Muscle of arm (tissue), 12 donors: ENCODE measurements around the gene PPP3CA. TPM values are rescaled to one million over a fixed set of nuclear protein-coding genes. Genes with fewer than 3 reads are reported as not detected.
"Not testable (repeated sequence)": the region's sequence is repeated elsewhere in the genome, so short reads cannot be mapped to it uniquely, and the experiment has no call there.

Experiments
- DNase-seq: peaks from one replicate; pipeline ENCODE4 v3.0.0-alpha.2; 2013
- polyA plus RNA-seq, 12 donors: library from polyadenylated mRNA; unstranded; fragments of 120-200 nt; gene quantifications; one replicate each; pipeline ENCODE4 v1.2.1, GENCODE V29; 2013; ENCODE audit not compliant: insufficient read length in 12 of 12

PPP3CA gene
- polyA plus RNA-seq, 12 donors = 27.4 to 1,285 (median 33.7) TPM

DNA sequence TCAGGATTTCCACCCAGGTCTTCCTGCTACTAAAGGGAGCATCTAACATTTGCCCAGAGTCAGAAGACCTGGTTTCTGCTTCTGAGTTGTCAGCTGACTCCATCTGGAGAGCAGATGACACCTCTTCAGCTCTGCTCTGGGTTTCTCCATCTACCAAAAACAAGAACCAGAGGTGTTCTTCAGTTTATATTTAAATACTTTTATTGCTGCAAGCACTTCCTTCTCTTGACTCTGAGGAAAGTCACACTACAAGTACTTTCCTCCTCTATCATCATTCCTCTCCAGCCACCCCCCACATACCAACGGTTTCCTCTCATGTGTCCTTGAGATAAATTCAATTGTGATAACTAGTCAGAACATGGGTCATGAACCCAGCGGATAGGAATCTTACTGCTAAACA lies 88.4 kb downstream of the PPP3CA start:
- no peak for DNase-seq

DNA sequence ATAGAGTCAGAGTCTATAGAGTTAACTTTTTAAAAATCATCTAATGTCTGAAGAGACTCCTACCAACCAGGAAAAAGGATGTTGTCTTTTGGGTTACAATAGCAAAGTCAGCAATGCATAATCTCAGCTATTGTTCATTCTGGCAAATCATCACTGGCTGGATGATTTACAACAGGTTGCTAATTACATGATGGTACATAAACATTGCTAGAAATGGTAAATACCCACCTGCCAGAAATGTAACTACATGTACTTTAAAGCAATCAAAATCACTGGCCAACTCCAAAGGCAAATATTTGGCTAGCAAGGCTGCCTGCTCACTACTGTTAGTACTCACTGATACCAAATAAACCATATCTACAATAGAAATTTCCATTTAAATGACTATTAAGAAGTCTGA lies 91.1 kb downstream of the PPP3CA start:
- DNase-seq = no peak

DNA sequence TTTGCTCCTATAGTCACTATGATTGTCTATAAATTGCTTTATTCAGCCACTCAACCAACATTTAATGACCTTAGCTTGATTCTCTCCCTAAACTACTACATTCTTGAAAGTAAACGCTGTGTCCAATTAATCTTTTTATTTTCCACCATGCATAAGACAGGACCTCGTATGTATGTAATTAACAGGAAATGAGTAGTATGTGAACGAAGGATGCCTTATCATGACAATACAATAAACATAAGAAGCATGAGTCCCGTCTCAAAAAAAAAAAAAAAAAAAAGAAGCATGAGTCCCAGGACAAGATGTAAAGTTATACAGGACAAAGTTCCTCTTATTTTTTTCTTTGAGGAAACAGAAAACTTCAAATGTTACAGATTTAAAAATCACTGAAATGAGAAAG lies 92.5 kb downstream of the PPP3CA start:
- no peak for DNase-seq

DNA sequence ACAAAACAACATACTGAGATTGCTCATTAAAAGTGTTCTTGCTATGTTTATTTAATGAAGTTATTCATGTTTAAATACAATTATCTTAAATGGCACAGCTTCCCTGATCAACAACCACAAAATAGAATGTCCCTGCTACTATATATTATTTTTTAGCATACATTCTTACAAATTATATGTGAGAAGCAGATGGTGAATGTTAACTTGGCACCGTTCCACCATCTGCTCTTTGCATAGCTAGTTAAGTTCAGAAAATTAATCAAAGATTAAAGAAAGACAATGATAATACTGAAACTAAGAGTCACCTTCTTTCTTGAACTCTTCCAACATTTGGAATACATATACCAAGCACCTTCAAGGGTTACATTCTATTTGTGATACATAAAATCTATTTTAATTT lies 94.2 kb downstream of the PPP3CA start:
- DNase-seq = no peak

DNA sequence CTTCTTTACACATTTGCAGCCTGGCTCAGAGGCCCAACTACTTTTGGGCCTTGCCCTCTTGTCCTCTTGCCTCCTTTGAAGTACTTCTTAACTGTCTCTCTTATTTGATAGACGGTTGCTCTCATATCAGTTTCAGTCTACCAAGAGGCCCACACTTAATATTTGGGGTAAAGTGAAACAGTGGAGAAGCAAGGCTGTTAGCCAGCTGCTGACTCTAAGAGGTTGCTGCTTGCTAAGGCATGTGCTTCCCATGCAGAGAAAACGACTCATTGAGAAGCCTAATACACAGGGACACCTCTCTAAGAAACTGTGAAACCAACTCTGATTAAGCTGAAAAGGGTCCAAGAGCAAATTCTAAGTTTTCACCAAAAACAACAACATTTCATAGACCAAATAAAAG lies 94.6 kb downstream of the PPP3CA start:
- no peak for DNase-seq

DNA sequence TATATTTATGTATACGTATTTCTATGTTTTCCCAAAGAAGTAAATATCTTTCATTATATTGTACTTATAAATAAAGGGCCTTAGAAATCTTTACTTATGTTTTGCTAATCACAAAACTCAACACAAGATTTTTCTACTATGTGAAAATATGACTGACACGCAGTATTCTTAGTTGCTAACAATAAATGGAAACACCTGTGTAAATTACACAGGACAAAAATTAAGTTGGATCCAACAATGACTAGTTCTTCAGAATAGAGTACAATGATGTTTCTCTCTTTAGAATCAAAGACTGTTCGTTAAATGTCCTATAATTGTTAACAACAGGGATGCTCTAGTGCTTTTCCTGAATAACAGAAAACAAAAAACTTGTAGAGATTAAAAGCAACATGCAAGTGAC lies 96.1 kb downstream of the PPP3CA start:
- DNase-seq = no peak

DNA sequence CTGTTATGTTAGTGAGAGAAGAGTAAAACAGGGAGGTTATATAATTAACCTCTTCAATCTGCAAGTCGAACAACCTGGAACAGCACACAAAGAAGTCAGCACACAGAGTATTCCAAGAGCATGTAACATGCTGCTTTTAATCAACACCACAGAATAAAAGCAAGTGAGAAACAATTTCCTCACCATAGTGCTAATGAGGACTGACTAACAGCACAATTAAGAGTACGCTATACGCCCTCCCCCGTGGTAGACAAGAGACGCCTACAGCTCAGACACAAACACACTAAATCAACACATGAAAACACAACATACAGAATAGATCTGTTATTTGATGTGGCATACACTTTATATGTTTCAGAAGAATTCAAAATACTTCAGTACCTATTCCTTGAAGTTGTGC lies 103.0 kb downstream of the PPP3CA start:
- DNase-seq = no peak

DNA sequence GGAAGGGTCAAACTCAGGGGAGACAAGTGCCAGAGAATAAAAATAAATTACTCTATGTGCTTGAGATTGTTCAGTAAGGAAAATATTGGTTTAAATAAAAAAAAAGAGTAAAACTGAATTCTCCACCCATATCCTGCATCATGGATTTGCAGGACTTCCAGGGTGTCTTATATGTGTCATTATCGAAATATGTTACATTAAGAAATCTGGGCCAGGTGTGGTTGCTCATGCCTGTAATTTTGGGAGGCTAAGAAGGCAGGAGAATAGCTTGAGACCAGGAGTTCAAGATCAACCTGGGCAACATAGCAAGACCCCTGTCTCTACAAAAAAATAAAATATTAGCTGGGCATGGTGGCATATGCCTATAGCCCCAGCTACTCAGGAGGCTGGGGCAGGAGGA lies 104.9 kb downstream of the PPP3CA start:
- DNase-seq = no peak

DNA sequence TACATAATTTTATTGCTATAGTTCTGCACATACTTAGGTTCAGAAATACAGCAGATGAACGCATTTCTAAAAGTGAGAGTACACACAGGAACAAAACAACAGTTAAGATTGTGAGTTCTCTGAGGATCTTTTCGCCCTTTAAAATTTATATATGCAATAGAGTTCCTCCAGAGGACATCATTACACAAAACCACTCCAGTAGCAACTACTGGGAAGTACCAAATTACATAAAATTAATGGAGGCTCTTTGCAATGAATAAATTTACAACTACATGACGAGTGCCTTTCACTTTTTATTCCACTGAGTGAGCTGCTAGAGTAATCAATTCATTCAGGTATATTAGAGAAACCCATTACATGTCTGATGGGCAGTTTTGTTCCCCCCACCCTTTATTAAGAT lies 107.2 kb downstream of the PPP3CA start:
- no peak for DNase-seq

DNA sequence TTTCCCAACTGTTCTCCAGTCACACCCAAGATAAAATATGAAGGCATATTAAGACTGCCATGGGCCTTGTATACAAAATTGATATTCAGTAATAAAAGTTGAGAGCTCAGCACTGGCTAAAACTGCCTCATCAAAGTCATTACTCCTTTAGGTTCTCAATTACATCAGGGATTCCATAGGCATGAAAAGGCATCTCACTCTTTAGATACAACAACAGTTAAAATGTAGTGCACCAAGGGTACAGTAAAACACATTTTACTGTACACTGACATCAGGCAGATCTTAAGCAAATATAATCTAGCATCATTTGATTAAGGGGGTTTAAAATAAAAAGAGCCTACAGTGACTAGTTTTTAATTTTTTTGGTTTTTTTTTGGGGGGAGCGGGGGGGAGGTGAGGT lies 107.7 kb downstream of the PPP3CA start:
- no peak for DNase-seq

DNA sequence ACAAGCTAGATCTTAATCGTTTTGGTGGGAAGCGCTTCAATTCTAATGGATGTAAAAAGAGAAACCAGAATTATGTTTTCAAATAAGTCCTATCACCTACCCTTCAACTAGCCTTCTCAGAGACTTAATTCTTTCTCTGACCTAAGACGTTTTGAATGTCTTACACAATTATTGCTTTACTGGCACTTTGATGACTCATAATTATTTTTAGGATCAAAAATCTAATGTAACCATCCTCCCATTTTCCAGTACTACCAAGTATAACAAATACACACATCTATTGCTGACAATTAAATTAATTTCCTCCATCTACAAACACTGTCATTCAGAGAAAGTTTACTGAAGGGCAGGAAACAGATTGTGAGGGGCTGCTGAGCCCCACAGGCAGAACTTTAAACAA lies 108.6 kb downstream of the PPP3CA start:
- DNase-seq = no peak

DNA sequence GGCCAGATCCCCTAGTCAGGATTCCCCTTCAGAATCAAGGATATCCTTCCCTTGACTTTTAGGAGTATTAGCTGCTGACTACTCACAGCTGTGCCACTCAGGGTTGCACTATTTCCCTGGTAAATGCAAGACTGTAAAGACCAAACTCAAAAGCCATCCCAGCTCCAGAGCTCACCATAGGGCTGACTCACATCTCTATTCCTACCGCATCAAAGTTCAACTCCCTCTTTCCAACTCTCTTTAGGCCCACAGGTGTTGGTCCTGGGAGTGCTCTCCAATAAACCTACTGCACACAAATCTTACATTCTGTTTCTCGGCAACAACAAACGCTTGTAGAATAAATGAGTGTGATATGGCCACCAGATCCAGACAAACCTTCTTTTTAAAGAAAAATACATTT lies 109.6 kb downstream of the PPP3CA start:
- no peak for DNase-seq

DNA sequence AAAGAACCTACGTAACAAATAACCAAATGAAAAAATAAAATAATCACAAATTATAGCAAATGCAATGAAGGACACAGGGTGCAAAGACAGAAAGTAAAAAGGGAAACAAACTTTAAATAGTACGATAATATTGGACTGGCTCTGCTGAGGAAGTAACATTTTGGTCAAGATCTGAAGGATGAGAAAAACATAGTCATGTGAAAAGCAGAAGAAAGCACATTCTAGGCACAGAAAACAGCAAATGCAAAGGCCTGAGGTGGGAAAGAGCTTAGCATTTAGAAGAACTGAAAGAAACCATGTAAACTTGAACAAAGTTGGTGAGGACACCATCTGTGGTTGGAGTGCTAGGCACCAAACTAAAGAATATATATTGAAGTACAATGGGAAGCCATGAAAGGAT lies 111.2 kb downstream of the PPP3CA start:
- no peak for DNase-seq

DNA sequence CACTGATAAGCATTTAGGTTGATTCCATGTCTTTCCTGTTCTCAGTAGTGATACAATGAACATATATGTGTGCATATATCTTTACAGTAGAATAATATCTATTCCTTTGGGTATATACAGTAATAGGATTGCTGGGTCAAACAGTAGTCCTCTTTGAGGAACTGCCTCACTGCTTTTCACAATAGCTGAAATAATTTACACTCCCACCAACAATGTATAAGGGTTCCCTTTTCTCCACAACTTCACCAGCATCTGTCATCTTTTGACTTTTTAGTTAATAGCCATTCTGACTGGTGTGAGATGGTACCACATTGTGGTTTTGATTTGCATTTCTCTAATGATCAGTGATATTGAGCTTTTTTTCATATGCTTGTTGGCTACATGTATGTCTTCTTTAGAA lies 113.2 kb downstream of the PPP3CA start:
- DNase-seq = not testable (repeated sequence)

DNA sequence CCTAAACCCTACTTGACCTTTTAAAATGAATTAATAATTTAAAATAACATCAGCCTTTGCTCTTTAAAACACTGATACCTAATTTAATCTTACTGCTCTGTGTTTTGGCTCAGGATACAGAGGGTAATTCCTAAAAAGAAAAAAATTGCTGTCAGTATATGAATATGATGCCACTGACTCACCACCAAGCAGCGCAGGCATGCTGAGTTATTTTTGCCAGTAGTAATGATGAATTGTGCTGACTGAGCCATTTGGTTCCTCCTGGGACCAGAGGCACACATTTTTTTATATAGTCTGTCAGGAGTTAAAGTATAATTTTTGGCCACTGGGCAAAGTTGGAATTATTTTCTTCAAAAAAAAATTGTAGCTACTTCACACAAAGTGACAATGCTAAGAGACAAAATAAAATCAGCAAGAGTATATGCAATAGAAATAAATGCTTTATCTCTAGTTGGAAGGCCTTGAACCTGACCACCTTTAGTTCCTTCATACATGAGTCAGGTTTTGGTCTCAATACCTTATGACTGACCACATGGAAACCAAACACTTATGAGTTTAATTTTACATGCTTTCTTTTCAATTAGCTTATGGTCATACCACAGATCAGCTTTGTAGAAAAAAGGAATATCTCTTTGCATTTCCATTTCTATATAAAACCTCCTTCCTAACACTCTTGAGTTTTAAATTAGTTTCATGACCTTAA lies 115.1 kb downstream of the PPP3CA start:
- no peak for DNase-seq

DNA sequence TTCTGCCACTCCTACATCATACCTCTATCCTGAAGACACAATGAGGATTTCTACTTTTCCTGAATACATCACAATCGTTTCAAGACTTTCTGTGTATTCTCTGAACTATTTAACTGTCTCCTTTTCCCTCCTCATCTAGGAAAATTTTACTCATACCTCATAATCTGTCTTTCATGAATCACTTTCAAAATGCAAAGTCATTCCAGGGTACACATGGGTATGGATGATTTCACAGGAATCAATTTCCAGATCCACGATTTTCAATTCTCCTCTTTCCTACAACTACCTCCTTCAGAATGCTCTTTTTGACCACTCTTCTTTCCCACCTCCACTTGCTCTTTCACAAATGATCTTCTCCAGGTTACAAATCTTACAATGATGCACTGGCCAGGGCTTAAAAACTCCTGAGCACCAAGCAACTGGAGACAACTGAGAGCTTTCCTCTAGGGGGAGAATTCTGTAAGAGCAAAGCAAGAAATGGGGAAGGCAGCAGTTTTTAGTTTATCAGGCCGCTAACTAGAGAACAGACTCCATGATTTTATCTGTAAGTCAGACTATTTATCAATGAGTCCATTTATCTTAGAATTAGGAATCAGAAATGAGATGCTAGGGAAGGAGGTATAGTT lies 116.4 kb downstream of the PPP3CA start:
- no peak for DNase-seq

DNA sequence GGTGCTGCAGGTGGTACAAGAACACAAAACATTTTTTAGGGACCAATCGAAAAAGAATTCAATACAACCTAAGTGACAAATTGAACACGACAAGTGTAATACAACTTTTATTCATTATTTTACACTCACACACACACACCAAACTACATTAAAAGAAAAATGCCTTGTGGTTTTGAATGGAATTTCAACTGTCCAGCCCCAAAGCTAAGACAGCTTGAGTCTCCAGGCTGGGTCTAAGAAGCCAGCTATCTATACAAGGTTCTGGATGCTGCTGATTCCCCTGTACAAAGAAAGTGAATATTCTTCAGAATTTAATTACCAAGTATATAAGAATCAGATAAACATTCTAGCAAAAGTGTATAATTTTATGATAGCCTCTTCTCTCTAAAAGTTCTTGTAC lies 118.2 kb downstream of the PPP3CA start:
- no peak for DNase-seq

DNA sequence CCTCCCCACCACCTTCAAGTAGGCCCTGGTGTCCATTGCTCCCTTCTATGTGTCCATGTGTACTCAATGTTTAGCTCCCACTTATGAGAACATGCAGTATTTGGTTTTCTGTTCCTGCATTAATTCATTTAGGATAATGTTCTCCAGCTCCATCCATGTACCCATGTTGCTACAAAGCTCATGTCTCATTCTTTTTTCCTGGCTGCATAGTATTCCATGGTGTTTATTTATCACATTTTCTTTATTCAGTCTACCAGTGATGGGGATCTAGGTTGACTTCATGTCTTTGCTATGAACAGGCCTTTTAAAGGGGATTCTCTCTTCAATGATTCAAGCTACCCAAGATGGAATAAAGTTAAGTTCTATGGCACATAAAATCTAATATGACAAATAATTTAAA lies 119.6 kb downstream of the PPP3CA start:
- no peak for DNase-seq

DNA sequence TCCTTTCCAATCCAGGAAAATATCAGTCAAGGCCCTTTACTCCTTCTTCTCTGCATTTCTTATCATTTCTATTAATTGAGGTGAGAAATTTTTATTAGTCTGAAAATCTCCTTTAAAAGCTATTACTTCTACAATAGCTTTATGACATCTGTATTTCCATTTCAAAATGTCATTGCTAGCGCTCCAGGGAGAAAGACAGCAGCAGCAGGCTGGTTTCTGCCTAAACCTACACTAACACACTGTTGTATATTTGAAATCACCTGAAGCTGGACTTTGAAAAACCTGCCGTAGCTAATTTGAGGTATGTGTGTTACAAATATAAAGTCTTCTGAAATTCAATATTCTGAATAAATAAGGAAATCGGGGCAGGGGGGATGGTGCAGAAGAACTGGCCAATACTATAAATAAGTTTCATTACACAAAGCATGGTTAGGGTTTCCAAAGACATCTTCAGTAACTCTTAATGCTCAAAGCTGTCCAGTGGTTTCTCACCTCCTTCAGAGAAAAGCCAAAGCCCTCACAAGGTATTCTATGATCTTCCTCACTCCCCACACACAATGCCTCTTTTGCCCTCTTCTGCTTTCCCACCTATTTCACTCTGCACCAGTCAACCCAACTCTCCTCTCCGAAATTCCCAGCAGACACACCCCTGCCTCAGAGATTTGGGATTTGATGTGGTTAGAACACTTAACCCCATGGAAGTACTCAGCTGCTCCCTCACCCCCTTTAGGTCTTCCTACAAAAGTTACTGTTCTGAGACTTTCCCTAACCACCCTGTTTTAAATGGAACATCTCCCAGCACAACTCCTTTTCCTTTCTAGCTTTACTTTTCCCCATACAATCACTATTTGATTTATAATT lies 122.7 kb downstream of the PPP3CA start:
- DNase-seq = no peak

DNA sequence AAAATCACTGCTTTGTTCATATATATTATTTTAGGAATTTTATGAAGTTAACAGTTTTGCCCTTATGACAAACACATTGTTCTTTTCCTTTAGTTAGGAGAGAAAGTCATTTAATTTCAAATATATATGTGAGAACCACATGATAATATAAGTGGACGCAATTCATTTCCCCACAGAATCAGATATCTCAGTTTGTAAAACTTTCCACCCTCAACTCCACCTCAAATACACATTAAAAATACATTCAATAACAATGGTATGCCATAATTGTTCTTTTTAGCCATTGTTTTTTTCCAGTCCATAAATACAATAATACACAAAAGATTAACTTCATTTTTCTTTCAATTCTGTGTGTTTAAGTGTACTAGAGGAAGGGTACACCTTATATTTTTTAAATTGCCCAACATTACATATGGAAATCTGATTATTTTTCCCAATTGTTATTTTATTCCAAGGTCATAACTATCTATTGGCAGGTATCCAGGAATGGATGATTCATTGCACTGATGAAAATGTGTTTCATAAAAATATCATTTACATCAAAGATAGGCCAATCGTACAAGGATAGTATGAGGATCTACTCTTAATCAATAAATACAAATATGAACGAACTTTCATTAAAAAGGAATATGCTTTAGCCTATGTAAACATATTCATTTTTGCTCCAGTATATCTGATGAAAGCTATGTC lies 125.0 kb downstream of the PPP3CA start:
- DNase-seq = no peak

DNA sequence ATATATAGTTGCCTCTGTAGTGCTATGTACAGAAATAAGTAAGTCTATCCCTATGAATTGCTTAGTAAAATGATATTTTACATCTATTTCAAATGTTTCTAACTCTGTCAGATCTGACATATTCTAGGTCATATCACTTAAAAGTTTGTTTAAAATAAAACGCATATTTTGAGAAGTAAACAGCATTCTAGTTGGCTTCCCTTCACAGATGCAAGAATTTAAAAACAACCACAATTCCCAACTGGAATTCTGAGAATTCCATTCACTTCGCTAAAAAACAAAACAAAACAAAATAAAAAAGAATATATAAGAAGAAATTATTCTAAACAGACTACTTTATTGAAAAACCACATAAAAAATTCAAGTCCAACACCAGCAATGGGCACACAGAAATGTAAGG lies 126.0 kb downstream of the PPP3CA start:
- no peak for DNase-seq

DNA sequence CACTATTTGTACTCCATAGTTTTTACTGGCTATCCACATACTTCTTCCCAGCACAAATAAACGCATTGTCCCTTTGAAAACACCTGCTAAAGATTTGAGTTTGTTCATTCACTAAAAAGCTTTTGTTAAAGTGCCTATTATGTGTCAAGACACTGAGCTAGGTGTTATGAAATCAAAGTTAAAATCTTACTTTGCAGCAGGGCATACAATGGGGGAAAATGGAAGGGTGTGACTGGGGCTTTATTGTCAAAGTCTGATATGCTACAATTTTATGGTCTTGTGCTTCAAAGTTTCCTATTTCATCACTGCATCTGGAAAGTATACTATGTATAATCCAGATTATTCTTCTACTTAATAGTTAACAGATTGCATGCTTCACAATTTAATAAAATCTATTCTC lies 128.4 kb downstream of the PPP3CA start:
- no peak for DNase-seq

DNA sequence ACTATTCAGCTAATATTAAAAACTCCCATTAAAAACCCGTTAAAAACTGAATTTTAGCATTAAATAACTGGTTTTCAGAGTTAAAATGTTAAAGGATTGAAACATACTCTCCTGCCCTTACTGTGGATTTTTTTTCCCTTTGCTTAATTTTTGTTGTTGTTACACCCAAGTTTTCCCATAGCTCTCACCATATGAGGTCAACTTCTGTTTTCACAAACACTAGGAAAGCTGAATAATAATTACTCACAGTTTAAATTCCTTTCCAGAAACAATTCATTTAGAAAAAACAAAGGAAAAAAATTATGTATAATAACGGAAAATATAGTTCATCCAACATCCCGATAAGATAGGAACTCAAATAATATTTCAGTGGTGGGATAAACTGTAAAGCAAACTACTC lies 129.0 kb downstream of the PPP3CA start:
- DNase-seq = no peak
